Activated T-cell treated with anti-CD3 and anti-CD28 coated beads for 4 hours (primary cell): ENCODE data around the gene NRDE2.
"Not testable (repeated sequence)": the region's sequence is repeated elsewhere in the genome, so short reads cannot be mapped to it uniquely, and the experiment has no call there.

ENCODE experiments used
- DNase-seq: peaks from one replicate; pipeline ENCODE4 v3.0.0-alpha.2; 2020

The NRDE2 gene

DNA sequence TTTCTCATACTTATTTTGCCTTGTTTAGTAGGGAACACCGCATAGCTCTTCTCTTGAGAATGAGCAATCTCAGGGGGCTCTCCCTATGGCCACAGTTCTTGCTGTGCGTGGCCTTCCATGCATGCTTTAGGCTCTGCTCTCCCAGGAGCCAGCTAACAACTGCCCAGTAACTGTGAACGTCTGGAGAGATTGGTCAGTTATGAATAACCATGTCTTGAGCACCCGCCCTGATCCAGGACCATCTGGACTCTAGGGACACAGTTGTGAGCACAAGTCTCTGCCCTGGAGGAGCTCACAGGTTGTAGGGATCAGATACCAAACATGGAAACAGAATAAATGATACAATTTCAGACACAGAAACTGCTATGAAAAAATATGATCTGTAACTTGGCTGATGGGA lies 63.3 kb downstream of the NRDE2 start:
- no peak for DNase-seq

DNA sequence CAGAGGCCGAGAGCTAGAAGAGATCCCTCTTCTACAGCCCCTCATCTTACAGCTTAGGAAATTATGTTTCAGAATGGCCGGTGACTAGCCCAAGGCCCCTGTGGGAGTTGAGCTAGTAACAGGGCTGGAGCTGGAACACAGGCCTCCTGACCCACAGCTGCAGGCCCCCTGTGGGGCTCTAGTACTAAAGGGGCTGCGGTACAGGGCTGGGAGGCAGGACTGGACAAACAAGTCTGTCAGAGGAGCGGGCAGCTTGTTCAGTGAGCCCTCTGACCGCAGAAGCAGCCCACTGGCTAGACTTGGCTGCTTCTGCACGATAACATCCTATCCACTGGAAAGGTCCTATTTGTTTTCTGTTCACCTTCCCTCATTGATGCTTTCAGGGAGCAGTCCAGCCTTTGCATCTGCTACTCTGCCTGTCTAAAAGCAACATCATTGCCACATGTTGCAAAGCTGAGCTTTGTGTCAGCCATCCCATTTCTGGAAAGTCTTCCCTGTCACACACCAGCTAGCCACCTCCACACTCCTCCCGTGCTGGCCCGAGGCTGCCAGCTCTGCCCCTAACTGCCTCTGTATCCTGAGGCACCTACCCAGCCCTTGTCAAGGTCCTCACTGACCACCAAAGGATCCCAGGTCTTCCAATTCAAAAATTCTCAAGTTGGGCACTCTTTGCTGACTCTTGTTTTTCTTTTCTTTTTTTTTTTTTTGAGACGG lies 65.1 kb downstream of the NRDE2 start:
- no peak for DNase-seq

DNA sequence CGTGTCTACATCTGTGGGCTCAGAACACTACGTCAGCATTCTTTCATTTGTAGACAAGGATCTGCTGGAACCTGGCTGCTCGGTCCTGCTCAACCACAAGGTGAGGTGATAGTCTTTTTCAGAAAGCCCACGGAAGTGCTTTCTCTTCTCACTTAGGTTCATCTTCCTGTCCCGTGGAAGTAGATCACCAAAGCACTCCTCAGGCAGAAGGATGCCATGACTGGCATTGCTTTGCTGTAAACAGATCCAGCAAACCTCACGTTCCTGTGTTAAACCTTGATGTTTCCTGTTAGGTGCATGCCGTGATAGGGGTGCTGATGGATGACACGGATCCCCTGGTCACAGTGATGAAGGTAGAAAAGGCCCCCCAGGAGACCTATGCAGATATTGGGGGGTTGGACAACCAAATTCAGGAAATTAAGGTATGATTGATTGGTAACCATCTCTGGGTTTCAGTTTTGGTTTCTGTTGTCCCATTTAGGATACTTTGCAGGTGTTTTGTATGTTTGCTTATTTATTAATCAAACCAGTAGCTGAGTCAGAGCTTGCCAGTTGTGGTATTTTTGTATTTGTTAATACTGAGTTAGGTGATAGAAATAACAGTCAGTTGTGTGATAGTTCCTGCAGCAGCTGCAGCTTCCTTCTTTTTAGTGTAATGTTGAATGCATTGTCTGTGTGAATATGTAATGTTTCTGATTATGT lies 67.8 kb downstream of the NRDE2 start:
- DNase-seq, result no peak

- peak; percentile 77 for DNase-seq
Observed at GRCh38 chr14:90256354-90257131, 75.2 kb downstream of the NRDE2 start, which contains the start of gene PSMC1. Gene PSMC1 (plus strand): TSS chr14:90256553. CDS start chr14:90256598, 45 bp downstream.

- no peak for DNase-seq
Observed at GRCh38 chr14:90255871-90256270, 75.9 kb downstream of the NRDE2 start.

GRCh38 chr14:90253826-90254225 lies 77.9 kb downstream of the NRDE2 start:
- DNase-seq, result no peak

DNA sequence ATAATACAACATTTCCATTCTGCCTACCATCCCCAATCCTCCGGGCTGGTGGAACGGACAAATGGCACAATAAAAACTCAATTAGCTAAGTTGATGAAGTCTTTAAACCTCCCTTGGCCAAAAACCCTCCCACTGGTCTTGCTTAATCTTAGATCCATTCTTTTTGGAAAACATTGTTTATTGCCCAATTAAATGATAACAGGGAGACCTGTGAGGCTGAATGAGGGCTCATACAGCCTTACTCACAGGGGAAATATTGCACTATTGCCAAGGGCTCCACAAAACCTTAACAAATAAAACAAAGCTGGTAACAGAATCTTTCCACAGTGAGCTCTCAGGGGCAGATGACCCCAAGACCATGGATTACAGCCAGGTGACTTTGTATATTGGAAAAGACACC lies 83.1 kb downstream of the NRDE2 start:
- no peak for DNase-seq

DNA sequence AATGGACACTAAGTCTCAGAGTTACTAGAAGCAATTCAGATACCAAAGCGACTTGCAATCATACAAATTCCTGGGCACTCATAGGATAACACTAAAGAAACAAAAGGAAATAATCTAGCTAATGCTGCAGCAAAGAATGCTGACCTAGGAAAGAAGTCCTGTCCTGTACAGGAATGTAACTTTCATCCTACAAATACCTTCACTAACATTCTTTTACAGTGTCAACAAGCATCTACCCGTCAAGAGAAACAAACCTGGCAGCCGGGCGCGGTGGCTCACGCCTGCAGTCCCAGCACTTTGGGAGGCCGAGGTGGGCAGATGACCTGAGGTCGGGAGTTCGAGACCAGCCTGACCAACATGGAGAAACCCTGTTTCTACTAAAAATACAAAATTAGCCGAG lies 84.3 kb downstream of the NRDE2 start:
- not testable (repeated sequence) for DNase-seq

- DNase-seq, result no peak
Observed at GRCh38 chr14:90246936-90247335, 84.8 kb downstream of the NRDE2 start.

- DNase-seq, result no peak
Observed at GRCh38 chr14:90242444-90242843, 89.3 kb downstream of the NRDE2 start.

- DNase-seq, result no peak
Observed at GRCh38 chr14:90239139-90239538, 92.6 kb downstream of the NRDE2 start.

DNA sequence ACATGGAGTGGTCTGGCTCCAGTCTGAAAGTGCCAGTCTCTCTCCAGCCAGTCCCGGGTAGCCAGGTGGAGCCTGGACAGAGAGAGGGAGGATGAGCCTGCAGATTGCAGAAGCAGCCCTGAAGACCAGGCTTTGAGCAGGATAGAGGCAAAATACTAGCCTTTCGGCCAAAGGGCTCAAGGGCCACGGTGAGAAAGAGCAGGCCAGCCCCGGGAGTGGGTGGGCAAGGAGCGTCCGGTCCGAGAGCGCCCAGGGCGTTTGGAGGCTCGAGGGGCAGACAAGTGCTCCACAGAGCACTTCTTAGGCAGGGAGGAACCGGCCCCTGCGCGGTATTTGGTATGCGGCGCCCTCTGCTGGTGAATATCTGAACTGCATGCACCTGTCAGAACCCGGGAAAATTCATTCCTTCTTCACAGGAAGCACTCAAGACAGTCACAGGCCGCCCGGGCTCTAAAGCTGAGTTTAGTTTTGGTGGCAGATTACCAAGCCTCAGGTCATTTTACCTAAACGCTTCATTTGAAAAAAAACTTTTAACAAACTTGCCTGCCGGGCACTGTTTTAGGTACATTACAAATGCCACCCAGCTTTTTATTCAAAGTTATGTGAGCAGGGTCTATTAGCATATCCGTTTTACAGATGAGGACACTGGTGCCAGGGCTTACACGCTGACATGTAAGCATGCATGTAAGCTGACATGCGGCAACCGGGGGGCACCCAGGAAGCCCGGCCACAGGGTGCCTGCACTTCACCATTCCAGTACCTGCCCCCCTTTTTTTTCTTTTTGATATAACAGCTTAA lies 96.4 kb downstream of the NRDE2 start:
- DNase-seq, result peak; percentile 57

DNA sequence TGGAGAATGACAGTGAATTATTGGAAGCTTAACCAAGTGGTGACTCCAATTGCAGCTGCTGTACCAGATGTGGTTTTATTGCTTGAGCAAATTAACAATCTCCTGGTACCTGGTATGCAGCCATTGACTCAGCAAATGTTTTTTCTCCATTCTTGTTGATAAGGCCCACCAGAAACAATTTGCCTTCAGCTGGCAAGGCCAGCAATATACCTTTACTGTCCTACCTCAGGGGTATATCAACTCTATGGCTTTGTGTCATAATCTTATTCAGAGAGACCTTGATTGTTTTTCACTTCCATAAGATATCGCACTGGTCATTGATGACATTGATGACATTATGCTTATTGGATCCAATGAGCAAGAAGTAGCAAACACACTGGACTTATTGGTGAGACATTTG lies 101.8 kb downstream of the NRDE2 start:
- not testable (repeated sequence) for DNase-seq

DNA sequence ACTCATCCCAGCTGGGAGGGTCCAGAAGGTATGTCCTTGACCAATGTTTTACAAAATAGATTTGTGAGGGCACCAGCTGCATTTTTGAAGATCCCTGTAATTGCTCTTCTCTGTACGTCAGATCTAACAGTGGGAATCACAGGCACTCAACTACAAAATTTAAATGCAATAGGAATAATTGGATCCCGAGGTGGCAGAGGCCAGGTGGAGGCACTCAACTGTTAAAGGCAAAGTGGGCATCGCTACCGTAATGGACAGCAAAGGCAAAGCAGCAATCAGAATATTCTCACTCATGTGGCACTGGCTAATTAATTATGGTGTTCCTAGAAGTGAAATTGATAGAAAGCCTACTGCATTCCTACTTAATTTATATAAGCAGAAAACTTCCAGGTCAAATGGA lies 103.3 kb downstream of the NRDE2 start:
- no peak for DNase-seq
